Pulmonary artery endothelial cell (primary cell): Measurements from ENCODE around the gene GDPD5. TPM values are rescaled to one million over a fixed set of nuclear protein-coding genes. Genes with fewer than 3 reads are reported as not detected.

Source experiments
- DNase-seq: peaks from one replicate; pipeline ENCODE4 v3.0.0-alpha.2; 2011; ENCODE audit warnings: low read depth, low spot score
- total RNA-seq: library from RNA; depleted of rRNA; stranded (reverse); fragments of >200 nt; gene quantifications from 2 replicates; pipeline ENCODE4 v1.2.3, GENCODE V29; 2014

The GDPD5 gene
- total RNA-seq, 1 donor from 2014 or later: 17.5 TPM

- DNase-seq: no peak
Measured at GRCh38 chr11:75536786-75537641, 11.3 kb upstream of the GDPD5 start.

DNA sequence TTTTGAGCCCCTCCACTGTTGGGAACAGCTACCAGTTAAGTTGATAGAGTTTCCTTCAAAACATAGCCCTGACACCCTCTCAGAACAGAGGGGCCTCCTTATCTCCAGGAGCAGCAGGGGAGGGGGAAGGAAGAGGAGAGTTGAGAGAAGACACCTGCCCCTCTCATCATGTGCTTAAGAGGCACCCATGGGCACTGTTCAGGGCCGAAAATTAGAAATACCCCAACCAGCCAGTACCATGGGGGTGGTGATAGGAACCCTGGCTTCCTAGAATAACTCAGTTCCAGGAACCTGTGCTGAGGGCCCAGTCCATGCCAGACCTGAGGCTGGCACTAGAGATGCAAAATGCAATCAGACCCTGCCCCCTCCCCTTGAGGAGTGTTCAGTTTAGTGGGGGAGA, 9.3 kb upstream of the GDPD5 start:
- no peak for DNase-seq

DNA sequence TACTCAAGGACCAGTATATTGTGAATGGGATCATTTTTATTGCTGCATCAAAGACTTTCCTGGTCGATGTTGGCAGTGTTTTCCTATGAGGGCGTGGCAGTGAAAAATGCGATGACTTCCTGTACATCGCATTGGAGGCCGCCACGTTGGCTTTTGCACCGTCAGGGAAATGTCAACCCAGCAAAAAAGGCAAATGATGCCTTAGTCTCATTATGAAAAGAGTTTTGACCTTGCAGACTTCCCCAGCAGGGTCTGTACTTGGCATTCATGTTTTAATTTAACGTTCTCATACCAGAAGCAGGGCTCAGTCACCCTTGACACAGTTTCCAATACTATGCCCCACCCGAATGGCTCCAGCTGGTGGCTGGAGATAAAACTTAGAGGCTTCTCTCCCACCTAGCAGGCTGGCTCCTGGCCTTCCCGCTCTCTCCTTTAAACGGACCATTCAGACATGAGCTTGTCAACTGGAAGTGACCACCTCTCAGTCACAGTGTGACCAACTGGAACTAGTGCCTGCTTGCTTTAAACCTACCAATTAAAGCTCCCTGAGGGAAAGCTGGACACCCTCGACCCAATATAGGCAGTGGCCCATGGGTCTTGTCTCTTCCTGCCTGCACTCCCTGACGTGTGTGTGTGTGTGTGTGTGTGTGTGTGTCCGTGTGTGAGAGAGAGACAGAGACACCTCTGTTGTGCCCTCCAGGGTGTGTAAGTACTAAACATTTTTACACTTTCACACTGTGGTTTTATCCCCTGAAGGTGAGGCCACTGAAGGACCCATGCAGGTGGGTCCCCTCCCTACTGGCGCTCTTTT, 8.7 kb upstream of the GDPD5 start:
- DNase-seq: no peak

DNA sequence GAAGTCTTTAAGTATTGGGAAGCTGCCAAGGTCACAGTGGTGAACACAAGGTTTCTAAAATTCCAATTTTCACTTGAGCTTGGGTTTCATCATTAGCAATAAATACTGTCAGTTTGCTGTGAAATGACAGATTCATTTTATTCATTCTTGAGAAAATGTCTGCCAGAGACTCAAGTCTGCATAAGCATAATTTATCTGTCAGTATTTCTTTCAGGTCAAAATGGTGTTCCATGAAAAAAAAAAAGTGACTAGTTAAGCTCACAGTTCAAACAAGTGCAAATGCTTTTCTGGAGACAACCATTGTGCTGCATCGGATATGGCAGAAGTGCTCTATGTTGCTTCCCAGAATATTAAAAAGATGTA, 8.1 kb upstream of the GDPD5 start:
- DNase-seq: no peak

DNA sequence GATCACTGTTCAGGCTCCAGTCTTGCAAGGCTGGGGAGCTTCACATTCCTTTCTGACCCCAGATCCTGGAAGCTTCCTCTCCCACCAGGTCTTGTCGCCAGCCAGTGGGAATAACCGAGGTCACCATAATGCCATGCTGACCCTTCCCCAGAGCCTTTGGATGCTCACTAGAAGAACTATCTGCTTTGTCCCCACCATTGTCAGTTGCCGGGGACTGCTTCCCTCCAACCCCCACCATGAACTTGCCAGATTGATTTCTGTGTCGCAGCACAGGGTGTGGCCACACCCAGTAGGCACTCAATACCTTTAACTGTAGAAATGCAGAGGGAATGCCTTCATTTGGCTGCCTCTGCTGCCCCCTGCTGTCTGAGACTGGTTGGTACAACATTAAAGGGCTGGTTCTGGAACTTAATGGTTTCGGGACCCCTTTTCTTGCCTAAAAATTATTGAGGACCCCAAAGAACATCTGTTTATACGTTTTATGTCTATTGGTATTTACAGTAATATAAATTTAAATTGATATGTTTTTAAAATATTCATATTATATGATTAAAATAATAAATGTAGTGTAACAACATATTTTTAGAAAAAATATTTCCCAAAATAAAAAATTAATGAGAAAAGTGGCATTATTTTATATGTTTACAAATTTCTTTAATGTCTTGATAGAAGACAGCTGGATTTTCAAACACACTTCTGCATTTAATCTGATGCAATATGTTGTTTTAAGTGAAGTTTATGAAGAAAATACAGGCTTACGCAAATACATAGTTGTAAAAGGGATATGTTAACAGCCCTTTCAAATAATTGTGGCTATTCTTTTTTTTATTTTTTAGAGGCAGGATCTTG, 6.7 kb upstream of the GDPD5 start:
- no peak for DNase-seq

DNA sequence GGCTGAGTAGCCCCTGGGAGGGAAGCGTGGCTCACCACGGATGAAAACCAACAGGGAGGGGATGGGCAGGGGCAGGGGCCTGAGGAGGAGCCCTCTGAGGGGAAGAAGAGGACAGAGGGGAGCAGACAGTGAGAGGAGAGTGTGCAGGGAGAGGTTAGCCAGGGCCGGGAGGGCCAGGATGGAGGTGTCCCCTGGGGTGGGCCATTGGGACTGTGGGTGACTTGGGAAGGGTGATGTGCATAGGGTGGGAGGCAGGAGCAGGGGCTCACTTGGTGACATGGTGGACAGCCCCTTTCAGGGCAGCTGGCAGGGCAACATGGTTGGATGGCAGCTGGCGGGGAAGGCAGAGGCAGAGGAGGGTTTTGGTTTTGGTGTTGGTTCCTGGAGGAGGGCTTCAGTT, 5.6 kb upstream of the GDPD5 start:
- no peak for DNase-seq

GRCh38 chr11:75530577-75530976, 4.8 kb upstream of the GDPD5 start:
- DNase-seq: no peak

DNA sequence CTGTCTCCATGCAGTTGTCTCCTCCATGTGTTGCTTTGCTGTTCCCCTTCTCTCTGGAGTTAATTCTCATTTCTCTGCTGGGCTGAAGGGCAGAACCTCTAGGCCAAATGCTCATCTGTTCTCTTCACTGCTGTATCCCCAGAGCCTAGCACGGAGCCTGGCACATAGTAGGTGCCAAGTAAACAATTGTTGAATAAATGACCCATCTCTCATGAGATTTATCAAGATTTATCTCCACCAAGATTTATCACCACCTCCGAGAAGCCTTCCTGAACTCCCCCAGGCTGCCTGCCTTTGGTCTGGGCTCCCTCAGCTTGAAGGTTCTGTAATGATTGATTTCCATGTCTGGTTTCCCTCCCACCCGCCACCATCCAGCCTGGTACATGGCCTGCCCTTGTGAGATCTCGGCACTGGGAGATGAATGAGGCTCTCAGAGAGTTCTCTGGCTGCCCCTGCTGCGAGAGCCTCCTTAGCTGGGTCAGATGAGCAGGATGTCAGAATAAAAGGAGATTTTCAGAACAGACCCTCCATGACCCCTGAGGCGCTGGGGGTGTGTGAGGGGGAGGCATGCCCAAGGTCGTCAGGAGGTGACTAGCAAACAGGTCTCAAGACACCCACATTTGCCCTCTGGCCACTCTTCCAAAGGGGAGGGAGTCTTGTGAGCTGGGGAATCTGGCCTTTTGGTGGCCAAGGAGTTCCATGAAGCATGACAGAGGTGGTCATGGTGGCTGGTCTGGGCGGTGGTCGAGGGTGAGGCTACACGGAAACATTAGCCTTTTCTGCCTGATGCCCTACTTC, 2.4 kb upstream of the GDPD5 start:
- no peak for DNase-seq

DNA sequence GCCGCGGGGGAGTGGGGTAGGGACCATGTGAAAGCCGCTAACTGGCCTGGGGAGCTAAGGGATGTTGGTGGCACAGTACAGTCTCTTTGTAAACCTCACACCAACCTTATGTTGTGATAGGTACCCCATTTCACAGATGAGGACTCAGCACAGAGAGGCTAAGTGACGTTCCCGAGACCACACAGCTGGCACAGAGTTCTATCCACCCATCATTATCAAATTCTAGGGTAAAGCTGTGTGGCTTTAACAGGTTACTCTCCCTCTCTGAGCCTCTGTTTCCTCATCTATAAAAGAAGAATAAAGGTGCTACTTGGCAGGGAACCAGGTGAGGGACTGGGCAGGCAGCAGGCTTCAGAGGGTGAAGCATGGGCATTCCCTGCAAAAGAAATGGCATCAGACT, 1.4 kb upstream of the GDPD5 start:
- DNase-seq: no peak

DNA sequence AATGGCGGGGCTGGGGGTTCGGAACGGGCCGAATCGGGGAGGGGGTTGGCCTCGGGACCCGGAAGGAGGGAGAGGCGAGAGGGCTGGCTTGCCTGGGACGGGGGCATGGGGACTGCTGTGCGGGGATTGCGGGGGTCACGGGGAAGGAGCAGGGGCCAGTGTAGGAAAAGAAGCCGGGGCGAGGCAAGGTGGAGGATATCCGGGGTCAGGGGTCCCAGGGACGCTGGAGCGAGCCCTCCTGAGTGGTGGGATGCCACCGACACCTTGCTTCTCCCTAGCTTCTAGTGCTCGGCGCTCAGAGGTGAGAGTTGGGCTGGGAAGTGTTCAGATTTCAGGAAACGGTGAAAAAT, 426 bp upstream of the GDPD5 start:
- no peak for DNase-seq

GRCh38 chr11:75524665-75525432, 892 bp downstream of the GDPD5 start:
- DNase-seq: no peak

DNA sequence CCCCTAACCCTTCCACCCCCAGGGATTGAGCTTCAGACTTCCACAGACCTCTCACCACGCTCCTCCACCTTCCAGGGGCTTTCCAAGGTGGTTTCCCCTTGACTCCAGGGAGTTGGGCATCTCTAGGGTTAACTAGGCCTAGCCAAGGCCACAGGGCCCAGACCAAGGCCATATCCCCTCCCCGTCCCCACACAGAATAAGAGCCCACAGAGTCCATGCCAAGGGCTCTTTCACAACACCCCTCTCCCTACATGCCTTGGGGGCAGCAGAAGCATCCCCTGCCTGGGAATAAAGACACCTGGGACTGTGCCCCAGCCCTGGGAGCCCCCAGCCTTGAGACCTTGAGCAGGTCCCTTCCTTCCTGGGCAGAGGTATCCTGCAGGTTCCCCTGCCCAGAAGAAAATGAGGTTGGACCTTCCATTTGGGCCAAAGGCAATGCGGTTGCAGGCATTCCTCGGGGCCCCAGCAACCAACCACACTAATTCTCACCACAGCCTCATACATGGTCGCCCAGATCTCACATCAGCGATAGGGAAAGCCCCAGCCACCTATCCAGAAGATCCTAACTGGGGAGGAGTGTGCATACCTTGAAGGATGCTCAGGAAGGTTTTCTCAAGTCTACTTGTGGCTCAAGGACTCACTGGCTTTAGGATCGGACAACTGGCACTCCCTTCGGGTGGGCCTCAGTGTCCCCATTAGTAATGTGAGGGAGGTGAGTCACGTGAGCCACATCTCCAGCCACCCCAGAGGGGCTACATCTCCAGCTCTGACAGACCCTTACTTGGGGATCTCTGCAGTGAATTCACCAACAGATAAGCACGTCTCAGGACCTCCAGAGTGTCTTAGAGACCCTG, 1.7 kb downstream of the GDPD5 start:
- no peak for DNase-seq

DNA sequence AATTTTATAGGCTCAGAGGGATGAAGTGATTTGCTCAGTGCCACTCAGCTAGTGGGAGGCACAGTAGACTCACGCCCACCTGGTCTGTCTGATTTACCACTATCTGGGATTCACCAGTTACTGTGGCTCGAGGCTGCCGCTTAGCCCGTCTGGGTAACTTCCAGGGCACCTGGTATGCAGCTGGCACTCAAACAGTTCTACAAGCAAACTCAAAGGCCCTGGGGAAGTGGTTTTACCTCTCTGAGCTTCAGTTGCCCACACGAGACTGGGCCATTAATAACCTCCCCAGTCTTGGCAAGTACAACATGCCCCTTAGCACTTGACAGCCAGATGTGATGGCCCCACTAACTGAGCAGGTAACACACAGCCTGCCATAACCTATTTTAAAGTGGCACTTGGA, 2.6 kb downstream of the GDPD5 start:
- DNase-seq: no peak

DNA sequence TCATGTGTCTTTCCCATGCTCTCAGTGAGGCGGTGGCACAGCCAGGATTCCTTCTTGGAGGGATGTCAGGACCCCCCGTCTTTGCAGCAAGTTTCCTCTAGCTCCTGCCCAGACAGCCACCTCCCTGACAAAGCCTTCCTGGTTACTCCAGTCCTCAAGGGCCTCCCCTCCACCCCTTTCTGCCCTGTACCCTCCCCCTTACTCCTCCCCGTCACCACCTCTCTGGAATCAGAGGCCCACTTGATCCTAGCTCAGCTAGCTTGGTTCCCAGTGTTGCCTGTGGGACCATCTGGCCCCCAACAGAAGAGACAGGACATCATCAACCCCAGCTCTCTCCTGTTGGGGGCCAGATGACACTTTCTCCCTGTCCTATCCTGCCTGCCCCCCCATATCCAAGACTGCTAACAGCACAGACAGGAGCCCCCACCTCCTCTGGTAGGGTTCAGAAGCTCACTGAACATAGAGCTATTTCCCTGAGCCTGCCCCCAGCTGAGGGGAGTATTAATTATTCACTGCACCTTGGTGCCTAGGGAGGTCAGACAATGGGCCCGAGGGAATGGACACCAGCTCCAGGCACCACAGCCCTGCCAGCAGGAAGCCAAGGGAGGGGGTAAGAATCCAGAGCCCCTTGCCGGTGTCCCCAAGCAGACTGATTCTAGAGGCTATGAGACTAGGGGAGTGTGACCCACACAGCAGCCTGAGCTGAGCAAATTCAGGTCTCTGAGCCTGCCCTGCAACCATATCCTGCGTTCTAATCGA, 3.3 kb downstream of the GDPD5 start:
- DNase-seq: no peak

DNA sequence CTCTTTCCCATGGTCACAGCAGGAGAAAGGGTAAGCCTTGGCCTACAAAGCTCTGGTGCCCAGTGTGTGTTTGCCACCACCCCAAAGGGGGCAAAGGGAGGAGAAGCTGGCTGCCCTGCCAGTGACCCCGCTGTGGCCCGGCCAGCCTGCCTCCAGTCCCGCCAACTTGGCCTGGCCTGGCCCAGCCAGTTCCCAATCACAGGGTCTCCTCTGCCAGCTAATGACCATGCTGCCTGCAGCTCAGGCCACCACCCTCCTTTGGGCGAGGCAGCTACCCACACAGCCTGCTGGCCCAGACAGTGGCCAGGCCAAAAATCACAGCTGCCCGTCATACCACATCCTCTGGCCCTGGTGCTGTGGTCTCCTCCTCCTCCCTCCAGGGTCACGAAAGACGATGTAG, 5.1 kb downstream of the GDPD5 start:
- no peak for DNase-seq

DNA sequence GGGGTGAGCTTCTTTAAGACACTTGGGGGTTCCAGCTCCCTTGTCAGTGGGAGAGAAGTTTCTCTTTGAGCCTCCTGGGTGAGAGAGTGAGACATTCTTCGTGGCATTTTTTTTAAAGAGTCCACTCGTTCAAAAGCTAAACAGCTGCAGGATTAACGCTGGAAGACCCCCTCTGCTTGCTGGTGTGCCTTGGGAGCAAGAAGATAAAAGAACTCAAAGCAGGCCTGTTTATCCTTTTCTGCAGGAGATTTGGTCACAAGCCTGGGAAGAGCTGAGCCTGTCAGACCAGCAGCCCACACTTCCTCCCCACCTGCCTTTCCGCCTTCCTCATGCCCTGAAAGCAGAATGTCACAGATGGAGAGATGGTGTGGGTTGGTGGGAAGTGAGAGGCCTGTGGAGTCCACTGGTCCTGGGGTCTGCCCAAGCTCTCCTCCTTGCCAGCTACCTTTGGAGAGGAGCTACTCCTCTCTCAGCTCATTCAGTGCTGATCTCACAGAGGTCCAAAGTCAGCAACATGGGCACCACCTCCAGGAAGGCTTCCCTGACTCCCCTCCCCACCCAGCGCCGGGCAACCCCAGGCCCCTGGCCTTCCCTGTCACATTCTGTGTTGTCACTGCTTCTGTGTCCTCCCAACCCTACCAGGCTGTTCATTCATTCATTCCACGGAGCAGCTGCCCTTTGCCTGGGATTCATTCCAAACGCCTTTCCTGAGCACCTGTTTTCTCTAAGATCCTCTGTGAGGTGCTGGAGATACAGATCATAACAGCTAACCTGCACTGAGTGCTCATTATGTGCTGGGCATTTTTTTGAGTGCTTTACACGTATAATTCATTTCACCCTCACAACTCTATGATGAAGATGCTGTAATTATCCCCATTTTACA, 6.7 kb downstream of the GDPD5 start:
- no peak for DNase-seq

- DNase-seq: no peak
Measured at GRCh38 chr11:75518204-75518549, 7.6 kb downstream of the GDPD5 start.

DNA sequence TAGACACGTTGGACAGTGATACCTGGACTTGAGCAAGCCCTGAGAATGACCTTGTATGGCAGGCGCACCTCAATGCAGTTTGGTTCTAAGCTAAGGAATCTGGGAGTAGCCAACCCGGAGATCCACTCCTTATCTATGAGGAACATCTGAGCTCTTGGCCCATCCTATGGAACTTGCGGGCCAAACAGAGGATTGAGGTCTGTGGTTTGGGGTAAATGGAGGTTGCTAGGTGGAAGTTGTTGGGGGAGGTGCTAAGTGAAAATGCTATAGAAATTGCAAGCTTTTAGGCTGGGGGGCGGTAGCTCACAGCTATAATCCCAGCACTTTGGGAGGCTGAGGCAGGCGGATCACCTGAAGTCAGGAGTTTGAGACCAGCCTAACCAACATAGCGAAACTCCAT, 8.9 kb downstream of the GDPD5 start:
- DNase-seq: no peak
